ENCODE measurements around the gene PLD1.
"Not testable (repeated sequence)": the region's sequence is repeated elsewhere in the genome, so short reads cannot be mapped to it uniquely, and the experiment has no call there.

The PLD1 gene

DNA sequence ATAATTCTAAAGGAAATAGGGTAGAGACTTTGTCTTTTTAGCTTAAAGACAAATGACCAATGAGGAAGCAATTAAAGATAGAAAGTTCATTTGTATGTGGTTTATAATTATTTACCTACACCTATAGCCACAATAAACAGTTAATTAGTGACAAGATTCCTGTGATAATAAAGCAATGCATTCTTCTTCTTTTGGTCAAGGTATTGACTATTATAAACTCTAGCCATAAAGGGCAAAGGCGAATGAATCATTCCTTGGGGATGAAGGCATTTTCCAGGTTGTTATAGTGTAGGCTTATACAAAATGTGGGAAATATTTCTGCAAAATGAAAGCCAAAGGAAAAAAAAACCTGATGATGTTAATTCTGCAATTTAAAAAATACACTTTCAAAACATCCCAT lies 115.4 kb downstream of the PLD1 start:
- no peak for DNase-seq

DNA sequence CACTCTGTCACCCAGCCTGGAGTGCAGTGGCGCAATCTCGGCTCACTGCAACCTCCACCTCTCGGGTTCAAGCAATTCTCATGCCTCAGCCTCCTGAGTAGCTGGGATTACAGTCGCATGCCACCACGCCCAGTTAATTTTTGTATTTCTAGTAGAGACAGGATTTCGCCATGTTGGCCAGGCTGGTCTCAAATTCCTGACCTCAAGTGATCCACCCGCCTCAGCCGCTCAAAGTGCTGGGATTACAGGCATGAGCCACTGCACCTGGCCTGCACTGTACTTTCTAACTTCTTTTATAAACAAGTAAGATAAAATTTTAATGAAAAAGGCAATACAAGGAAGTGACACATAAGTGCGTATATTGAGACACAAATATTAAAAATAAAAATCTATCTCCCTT lies 117.7 kb downstream of the PLD1 start:
- not testable (repeated sequence) for DNase-seq

DNA sequence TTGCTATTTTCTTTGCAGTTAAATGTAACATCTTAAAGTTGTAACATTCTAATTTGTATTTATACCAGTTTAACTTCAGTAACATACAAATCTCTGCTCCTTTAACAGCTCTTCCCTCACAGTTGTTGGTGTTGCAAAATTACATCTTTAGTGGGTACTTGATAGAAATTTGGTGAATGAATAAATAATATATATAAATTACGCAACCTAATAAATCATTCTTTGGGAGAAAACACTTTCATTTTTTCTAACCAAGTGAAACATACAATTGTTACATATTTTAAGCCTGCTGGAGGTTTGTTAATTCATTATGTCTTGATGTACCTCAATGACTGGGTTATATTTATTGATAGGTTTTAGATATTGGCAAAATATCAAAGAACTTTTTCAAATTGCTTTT lies 118.8 kb downstream of the PLD1 start:
- no peak for DNase-seq

DNA sequence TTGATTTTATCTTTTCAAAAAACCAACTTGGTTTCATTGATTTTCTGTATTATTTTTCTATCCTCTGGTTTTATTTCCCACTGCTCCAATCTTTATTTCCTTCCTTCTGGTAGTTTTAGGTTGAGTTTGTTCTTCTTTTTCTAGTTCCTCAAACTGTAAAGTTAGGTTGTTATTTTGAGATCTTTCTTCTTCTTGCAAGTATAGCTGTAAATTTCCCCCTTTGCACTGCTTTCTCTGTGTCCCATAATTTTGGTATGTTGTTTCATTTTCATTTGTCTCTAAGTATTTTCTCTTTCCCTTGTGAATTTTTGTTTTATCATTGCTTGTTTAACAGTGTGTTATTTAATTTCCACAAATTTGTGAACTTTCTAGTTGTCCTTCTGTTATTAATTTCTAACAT lies 120.0 kb downstream of the PLD1 start:
- no peak for DNase-seq

DNA sequence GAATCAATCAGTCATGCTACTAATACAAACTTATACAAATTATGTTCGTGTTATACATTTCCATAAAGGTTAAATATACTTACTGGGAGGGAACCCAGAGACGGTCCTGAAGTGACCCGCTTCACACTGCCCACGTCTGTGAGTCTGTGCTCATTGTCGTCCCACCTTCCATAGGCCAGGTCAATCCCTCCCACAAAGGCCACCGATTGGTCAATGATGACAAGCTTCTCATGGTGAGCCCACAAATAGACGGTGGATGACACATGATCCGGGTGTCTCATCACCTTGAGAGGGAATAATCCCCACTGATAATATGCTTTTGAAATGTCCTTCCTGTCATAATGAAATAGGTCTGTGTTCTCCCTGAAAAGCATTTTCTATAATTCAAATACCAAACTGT lies 121.7 kb downstream of the PLD1 start:
- DNase-seq: no peak

DNA sequence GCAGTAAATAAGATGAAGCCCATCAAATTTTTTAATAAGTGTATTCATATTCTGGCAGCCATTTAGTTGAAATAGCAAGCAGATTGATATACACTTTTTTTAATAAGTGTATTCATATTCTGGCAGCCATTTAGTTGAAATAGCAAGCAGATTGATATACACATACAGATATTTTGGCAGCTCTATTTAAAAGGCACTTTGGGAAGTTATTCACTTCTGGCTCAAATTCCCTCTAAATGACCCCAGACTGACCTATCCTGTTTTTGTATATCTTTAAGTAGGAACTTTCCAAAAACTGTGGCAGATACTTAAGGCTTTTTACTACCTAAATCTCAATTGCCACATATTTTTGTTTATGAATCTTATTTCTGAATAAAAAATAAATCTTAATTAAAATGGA lies 122.3 kb downstream of the PLD1 start:
- no peak for DNase-seq

DNA sequence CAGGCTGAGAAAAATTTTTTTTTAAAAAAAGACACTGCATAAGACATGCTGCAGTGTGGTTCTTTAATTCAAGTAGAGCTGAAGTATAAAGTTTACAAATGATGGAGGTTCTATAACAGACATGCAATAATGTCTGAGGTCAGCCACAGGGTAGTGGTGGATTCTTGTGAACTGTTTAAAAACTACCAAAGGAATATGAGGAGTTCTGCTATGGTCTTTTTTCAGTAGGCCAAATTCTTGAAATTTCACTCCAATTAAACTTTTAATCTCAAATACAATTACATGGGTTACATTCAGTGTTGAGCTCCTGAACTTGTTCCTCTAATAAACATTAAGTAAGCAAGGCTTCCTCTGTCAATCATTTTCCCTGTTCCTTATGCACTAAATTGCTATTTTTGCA lies 122.7 kb downstream of the PLD1 start:
- no peak for DNase-seq

DNA sequence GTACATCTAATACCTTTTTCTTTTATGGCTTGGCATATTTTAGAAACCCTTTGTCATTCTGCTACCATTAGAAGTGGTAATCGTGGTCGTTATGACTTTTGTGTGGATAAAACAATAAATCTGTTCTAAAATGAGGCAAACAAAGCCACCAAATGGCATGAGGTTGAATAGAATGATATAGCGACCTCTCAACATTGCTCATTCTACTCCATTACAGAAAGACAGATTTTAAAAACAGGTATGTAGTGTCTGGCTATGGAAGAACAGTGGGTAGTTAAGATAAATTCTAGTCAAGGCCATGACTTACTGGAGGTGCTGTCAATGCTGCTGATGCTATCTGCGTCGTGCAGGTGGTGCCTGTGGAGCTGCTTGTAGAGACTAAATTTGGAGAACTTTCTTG lies 123.2 kb downstream of the PLD1 start:
- DNase-seq: no peak

DNA sequence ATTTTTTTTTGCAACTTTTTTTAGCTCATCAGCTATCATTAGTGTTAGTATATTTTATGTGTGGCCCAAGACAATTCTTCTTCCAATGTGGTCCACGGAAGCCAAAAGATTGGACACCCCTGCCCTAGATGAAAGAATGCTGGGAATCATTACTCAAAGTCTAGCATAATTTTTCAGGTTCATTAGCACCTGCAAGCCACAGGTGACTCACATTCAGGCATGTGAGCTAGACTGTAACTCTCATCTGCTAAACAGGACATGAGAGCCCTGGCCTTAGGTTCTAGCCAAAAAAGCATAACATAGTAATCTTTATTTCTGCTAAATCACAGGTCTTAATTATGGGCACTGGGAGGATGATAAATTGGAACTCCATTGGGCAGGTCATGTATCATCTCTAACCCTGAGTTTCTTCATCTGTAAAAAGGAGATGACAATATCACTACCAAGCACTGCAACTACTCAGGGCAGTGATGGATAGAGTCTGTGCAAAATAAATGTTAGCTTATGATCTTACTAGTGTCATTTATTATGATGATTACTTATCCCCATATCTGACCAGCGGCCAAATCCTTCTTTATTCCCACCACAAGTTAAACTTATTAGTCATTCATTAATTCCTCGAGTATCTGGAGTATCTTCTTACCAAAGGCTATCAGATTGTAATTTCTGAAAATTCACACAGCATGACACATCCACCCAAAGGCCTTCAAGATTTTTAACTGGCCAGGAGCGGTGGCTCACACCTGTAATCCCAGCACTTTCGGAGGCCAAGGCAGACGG lies 125.0 kb downstream of the PLD1 start:
- DNase-seq: no peak

DNA sequence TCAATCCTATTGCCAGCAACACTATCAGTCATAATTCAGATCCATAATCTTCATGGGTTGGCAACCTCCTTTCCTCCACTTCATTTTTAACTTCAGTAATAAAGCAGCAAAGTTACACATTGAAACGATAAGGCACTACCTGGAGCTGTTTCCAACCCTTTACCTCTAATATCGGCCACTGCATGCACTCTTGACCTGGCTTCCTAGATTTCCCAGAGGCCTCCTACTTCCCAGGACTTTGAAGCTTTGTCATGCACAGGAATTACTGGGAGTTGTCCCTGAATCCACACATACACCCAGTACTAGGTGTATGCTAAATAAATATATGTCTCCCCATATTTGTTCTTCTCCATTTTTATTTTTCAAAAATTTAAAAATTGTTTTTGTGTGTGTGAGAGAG lies 126.1 kb downstream of the PLD1 start:
- no peak for DNase-seq

DNA sequence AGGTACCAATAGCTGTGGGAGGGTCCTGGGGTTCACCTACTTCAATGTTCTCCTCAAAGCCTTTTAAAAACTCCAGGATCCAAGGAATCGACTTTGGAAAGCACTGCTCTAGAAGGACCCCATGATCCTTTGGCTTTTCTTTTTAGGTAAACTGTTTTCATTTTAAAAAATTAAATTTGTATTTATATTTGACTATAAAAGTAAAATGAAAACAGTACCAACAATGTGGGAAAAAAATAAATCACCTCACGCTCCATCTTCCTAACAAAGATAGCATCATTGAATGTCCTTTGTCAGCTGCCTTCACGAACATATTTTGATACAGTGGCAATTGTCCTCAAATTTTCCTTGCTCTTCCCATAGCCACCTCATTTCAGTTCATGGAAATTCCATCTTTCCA lies 127.5 kb downstream of the PLD1 start:
- DNase-seq: no peak

DNA sequence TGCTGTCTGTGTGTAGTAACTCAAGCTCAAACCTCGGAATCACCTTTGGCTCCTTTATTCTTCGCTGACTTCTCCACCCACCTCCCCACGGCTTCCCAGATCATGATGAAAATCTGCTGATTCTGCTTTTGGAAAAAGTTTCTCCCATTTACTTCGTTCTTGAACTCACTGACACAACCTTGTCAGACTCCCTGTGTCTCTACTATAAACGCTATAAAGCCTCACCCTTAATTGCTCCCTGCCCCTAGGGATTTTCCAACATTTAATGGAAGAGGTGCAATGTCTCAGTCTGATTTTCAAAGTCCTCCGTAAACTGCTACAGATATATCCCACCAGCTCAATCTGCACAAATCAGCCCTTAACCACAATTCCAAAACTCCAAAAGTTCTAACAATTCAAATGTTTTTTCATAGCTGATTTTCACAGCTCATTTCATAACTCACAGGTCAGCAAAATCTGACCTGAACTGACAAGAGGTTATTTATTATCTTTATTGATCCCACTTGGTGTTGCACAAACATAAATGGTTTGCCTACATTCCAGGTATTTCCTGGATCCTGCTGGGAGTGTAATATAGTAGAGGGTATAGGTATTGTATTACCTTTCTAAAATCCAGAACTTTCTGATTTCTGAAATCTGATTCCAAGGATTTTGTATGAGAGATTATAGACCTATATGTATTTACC lies 129.4 kb downstream of the PLD1 start:
- DNase-seq: no peak

DNA sequence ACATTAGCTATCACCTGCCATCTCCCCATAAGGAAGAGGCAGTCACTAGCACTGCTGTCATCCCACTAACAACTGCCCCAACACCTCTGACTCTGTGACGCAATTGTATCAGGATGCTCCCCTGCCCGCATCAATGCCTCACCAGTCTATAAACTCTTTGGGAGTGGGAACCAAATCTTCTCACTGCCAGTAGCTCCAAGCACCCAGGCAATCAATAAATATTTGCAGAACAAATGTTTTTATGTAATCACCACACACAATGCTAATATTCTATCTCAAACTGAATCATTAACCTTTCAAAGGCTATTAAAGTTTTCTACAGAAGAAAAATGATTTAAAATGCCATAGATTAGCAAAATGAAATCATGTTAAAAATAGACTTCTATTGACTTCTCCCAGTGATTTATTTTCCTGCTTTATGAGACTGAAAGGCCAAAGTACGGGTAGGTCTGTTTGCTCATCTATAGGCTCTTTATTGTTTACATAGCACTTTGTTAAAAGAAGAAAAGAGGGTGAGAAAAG lies 131.3 kb downstream of the PLD1 start:
- no peak for DNase-seq

DNA sequence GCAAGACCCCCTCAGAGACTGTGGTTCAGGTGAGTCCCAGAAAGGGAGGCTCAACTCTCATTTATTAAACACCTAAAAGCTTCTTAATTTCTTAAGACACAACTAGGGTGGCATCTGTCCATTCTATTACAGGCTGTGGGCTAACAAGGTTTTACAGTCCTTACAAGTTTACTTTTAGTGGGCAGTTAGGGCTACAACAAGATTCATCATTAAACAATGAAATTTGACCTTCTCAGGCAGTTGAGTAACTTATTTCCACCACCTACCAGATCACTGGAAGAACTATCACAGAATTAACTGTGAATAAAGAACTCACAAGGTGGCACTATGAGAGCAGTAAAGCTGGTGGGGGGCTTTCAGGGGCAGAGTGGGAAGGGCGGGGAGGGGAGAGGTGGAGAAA lies 132.6 kb downstream of the PLD1 start:
- DNase-seq: no peak

DNA sequence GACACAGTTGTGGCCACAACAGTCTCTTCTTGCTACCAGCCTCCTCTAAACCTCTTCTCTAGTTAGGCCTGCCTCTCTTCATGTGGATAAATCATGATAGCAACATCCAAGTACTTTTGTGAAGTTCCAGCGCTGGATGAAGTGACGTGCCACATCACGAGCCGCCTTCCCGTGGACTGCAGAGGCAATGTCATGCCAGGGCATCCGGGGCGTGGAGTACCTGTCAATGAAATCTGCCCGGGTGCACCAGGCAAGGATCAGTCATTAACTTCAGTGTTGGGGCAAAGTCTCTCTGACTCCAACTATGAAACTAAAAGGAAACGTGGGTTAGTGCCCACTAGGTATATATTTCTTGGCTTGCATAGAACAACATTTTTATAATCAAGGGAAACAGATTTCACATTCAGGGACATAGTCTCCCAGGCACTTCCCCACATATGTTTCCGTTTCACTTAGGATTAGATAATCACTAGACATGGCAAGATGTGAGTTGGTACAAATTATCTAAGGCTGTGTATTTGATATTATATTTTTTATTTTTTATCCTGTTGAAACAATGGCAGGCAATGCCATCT lies 133.6 kb downstream of the PLD1 start:
- no peak for DNase-seq

DNA sequence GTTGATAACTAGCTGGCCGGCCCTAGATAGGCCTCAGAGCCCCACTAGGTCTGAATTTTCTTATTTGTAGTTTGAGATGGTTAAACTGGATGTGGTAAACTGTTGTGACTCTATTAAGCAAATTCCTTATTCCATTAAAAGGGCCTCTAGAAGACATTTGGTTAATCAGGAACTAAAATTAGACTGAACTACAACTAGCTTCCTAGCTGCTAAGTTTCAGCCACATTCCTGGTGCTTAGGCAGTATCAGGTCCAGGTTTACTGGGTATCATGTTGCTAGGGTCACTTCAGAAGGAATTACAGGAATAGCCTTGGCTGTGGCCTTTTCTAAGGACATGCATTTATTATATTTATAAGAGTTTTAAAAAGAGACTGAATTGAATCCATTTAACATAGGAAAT lies 136.3 kb downstream of the PLD1 start:
- DNase-seq: no peak

DNA sequence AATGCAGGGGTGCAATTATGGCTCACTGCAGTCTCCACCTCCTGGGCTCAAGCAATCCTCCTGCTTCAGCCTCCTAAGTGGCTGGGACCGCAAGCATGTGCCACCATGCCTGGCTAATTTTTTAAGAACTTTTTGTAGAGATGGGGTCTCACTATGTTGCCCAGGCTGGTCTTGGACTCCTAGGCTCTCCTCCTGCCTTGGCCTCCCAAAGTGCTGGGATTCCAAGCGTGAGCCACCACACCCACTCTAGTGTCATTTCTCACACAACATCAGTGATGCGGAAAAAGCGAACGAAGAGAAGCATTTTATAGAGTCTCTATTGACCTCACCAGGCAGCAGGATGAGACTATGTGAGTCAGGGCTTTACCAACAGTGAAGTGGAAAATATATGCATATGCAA lies 137.7 kb downstream of the PLD1 start:
- DNase-seq: no peak

DNA sequence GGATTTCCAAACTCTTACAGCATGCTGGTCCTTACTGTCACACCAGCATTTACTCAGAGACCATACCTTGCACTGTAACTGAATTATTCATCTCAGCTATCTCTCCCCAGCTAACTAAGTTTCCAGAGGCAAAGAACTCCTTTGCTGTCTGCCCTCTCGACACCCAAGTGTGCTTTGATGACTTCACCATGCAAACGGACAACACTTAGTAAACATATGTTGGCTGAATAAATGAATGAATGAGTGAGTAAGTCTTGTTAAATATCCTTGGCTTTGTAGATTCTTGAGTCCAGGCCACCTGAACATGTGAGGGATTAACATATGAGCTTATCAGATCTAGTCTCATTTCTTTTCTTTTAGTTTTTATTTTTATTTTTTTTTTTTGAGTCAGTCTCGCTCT lies 138.2 kb downstream of the PLD1 start:
- no peak for DNase-seq

DNA sequence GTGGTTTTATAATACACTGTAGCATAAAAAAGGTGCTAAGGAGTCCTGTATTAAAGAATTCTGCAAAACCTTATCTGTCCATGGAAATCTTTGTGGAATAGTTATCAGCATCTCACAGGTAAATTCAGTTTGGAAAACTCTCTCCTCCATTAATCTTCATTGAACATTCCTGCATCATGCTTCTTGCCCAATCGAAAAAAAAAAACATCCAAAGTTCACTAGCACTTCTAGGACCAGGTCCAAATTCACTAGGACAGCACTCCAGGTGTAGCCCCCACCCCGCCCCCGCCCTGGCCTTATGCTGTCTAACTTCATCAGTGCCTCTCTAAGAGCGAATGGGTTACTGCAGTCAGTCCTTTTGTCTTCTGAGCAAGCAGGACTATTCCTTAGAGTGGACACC lies 138.6 kb downstream of the PLD1 start:
- DNase-seq: no peak

DNA sequence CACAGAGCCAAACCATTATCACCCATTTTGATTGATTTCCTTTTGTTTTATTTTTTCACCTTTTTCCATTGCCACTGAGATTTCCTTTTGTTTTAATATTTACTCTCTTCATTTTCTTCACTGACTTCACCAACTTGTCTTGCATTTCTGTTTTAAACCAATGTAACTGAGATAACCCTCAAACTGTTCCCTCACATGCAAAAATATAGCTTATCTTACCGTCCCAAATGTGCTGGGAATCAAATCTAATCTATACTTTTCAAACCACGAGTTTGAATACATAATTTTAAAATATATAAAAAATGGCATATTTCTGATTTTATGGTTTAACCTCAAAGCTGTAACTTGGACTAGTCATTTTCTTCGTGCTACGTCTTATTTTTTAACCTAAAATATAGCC lies 143.8 kb downstream of the PLD1 start:
- no peak for DNase-seq

DNA sequence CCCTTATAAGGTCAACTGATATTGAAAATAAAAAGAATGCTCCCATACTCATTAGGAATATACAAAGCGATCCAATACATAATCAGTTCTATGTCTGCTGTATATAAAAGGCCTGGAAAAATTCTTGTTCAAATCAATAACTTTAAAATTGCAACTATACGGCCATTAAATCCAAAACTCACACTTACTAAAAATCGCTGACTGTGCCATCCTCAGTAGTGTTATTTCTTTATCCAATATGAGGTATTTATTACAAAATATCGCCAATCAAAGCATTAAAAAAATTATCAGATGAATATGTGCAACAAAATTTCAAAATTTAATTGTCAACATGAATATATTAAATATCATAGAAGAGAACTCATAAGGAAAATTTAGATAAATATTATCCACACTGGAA lies 146.5 kb downstream of the PLD1 start:
- no peak for DNase-seq

DNA sequence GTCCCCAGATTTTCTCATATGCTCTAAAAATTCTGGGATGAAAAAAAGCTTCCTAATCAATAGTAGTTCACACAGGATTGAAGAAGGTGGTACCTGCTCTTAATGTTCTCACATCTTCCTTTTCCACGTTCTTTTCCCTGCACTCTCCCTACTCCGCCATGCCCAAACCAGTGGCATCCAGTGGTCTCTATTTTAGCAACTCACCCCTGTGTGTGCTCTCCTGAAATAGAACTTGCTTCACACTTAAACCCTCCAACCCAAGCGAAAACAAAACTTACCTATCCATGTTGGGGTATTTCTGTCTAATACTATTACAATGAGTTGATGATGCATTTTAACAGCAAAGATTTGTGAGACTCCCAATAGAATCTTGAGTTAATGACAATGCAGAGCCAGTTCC lies 148.8 kb downstream of the PLD1 start:
- DNase-seq: no peak

DNA sequence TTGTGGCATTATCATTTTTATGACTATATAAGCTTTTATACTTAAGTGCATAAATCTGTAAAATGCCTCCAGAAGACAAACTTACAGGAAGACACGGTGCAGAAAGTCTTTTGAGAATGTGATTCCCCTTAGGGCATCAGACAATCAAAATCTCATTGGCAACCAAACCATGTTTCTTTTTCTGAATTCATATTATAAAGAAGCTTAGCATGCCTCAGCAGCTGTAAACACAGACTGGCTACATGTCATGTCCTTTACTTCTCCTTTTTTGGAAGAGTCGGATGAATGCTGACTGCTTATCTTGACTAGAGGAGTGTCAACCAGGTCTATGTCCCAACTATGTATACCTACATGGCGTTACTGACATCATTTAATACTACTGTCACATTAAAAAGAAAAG lies 150.1 kb downstream of the PLD1 start:
- no peak for DNase-seq

DNA sequence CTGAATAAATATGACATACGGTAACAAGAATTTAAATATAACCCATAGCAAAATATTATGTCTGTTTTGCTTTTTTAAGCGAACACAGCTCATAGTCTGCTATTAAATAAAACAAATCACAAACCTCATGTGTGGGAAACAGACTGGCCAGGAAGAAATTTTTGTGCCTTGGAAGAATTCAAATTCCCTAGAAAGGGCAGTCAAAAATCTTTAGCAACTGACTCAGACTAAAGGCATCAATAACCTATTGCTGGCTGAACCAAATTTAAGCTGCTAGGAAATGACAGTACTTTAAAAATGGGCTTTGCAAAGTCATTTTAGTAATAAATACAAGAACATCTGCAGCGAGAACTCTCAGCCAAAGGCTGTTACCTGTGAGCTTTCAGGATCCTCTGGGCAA lies 151.4 kb downstream of the PLD1 start:
- no peak for DNase-seq
